Adrenal gland (tissue), 5 donors: ENCODE measurements around the gene ANXA4.

ENCODE experiments used
- CTCF ChIP-seq, 6 experiments: fragments of 450-650 bp in 4 of 6; fragments of 200-600 bp in 2 of 6; sonication (generic) in 1 of 6; IDR thresholded peaks; 1 replicate in 5 of 6; 2 replicates in 1 of 6; pipeline versions ENCODE4 v1.5.1 to v1.8.0; 2016 to 2021; ENCODE audit warnings: antibody characterized with exemption in 6 of 6, mild to moderate bottlenecking in 2 of 6, moderate library complexity in 1 of 6
- POLR2A ChIP-seq, 2 donors: fragments of 450-650 bp; IDR thresholded peaks; one replicate each; pipeline ENCODE4 v1.6.1; 2017; ENCODE audit warnings: antibody characterized with exemption in 2 of 2, mild to moderate bottlenecking in 2 of 2, moderate library complexity in 1 of 2
- donor health status: DM: no; HTN: no; CAD: no.

DNA sequence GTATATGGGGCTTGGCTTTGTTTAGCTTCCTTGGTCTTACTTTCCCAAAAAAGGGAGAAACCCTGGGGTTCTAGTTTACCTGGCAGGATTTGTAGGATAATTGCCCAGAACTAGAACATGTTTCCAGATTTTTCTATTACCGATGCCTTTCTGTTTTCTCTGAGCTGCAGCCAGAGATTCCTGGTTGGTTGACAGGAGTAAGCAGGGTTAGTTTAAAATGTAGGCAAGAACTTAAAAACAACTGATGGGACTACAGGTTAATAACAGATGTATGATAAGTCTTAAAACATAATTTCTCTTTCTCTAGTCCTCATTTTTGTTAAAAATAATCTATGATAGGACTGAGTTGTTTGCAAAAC is 48.6 kb downstream of the ANXA4 start:
- TF ChIP-seq CTCF (IDR thresholded peaks at IDR 0.05) = no peak
- no peak for TF ChIP-seq POLR2A (IDR thresholded peaks at IDR 0.05)
